Endodermal cell (in vitro differentiated cells): ENCODE measurements around the gene RSPO3. TPM values are rescaled to one million over a fixed set of nuclear protein-coding genes. Genes with fewer than 3 reads are reported as not detected.

Source experiments
- DNase-seq: peaks from one replicate; pipeline ENCODE4 v3.0.0-alpha.2; 2017
- H3K27ac ChIP-seq: 2 replicates; pipeline ENCODE4 v1.5.1; 2013; ENCODE audit warnings: mild to moderate bottlenecking, low read depth, low read length, moderate library complexity
- H3K27me3 ChIP-seq: 2 replicates; pipeline ENCODE4 v1.6.1; 2013; ENCODE audit warnings: mild to moderate bottlenecking, low read length, moderate library complexity; ENCODE audit not compliant: insufficient read depth, control insufficient read depth, poor library complexity, severe bottlenecking
- H3K36me3 ChIP-seq: 2 replicates; pipeline ENCODE4 v1.7.0; 2013; ENCODE audit warnings: mild to moderate bottlenecking, low read length, moderate library complexity; ENCODE audit not compliant: control insufficient read depth, insufficient read depth
- H3K4me1 ChIP-seq: one replicate; pipeline ENCODE4 v1.7.0; 2013; ENCODE audit warnings: low read length; ENCODE audit not compliant: control insufficient read depth, insufficient read depth
- H3K4me3 ChIP-seq: 2 replicates; pipeline ENCODE4 v1.5.1; 2013; ENCODE audit warnings: mild to moderate bottlenecking, low read length, moderate library complexity
- H3K9ac ChIP-seq: 2 replicates; pipeline ENCODE4 v1.6.1; 2013; ENCODE audit warnings: mild to moderate bottlenecking, low read length, moderate library complexity; ENCODE audit not compliant: poor library complexity, severe bottlenecking; ENCODE audit errors: extremely low read depth
- H3K9me3 ChIP-seq: 2 replicates; pipeline ENCODE4 v1.6.1; 2013; ENCODE audit warnings: mild to moderate bottlenecking, low read length, moderate library complexity; ENCODE audit not compliant: control insufficient read depth
- H3K27ac Mint-ChIP-seq: 2 replicates; pipeline ENCODE4 v1.8.0; 2020; ENCODE audit warnings: mixed read lengths
- H3K27me3 Mint-ChIP-seq: 2 replicates; pipeline ENCODE4 v1.8.0; 2021; ENCODE audit warnings: mild to moderate bottlenecking, mixed read lengths; ENCODE audit not compliant: insufficient read depth
- H3K36me3 Mint-ChIP-seq: 2 replicates; pipeline ENCODE4 v1.8.0; 2020; ENCODE audit warnings: low read depth, mixed read lengths
- H3K4me1 Mint-ChIP-seq: 2 replicates; pipeline ENCODE4 v1.8.0; 2020; ENCODE audit warnings: mixed read lengths
- H3K4me3 Mint-ChIP-seq: 2 replicates; pipeline ENCODE4 v1.8.0; 2020; ENCODE audit warnings: mild to moderate bottlenecking, moderate library complexity, mixed read lengths
- H3K9me3 Mint-ChIP-seq: 2 replicates; pipeline ENCODE4 v1.8.0; 2020; ENCODE audit warnings: mild to moderate bottlenecking, mixed read lengths
- WGBS, 2 experiments: methylation state at CpG; one replicate each; pipeline versions ENCODE4 v1.1.5 to v1.1.7; 2013; ENCODE audit warnings: missing lambda C conversion rate in 2 of 2, mixed read lengths in 1 of 2; ENCODE audit not compliant: insufficient coverage in 1 of 2, insufficient read length in 1 of 2; 5-methylcytosine and 5-hydroxymethylcytosine counted together
- total RNA-seq, 2 donors: library from RNA; stranded (reverse); fragmentation: NEBNext Ultra II Directional in 1 of 2; extraction: Animal tissue kit (Norgen Biotek cat#: 25700) in 1 of 2; gene quantifications; 2 replicates in 1 of 2; 3 replicates in 1 of 2; pipeline ENCODE4 v1.2.1, GENCODE V29; 2021
- TF ChIP-seq, protein P1 (sequence below): fragments of 200-600 bp; sonication (generic); conservative IDR thresholded peaks from 2 replicates; pipeline ENCODE4 v1.5.0; 2021; ENCODE audit warnings: antibody characterized with exemption, mild to moderate bottlenecking

RSPO3 gene
- total RNA-seq, 2 donors from 2014 or later: 0.20 to 0.31 TPM

DNA sequence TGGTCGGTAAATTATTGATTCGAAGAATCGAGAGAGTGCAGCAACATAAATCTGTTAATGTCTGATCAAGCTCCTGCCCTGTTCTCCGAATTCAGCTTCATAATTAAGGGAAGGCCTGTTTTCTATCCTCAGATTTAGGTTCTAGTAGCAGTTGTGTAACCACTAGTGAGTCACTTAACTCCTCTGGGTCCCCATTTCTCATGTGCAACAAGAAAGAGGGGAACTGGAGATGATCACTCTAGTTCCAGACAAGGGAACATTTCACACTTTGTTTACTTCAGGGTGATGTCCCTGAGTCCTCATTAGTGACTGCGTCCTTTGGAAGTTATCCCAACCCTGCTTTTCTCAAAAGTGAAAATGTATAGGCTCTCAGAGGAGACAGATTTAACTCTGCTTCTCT lies 80.1 kb downstream of the RSPO3 start:
- TF ChIP-seq, protein P1, sequence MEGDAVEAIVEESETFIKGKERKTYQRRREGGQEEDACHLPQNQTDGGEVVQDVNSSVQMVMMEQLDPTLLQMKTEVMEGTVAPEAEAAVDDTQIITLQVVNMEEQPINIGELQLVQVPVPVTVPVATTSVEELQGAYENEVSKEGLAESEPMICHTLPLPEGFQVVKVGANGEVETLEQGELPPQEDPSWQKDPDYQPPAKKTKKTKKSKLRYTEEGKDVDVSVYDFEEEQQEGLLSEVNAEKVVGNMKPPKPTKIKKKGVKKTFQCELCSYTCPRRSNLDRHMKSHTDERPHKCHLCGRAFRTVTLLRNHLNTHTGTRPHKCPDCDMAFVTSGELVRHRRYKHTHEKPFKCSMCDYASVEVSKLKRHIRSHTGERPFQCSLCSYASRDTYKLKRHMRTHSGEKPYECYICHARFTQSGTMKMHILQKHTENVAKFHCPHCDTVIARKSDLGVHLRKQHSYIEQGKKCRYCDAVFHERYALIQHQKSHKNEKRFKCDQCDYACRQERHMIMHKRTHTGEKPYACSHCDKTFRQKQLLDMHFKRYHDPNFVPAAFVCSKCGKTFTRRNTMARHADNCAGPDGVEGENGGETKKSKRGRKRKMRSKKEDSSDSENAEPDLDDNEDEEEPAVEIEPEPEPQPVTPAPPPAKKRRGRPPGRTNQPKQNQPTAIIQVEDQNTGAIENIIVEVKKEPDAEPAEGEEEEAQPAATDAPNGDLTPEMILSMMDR: no peak
- Histone ChIP-seq H3K9me3 (no peaks in the 10 kb centered on the region), H3K36me3 (no peaks in the 10 kb centered on the region), H3K4me3 (no peak overlapping the region), H3K4me1 (no peaks in the 10 kb centered on the region), H3K27me3 (no peaks in the 10 kb centered on the region), H3K9ac (no peak overlapping the region), H3K27ac (no peak overlapping the region)
- no peaks in the 10 kb centered on the region for H3K4me1 Mint-ChIP-seq
- H3K27me3 Mint-ChIP-seq: no peaks in the 10 kb centered on the region
- H3K36me3 Mint-ChIP-seq: no peaks in the 10 kb centered on the region
- no peak for DNase-seq
- H3K27ac Mint-ChIP-seq: no peak overlapping the region
- no peaks in the 10 kb centered on the region for H3K9me3 Mint-ChIP-seq
- WGBS, 2 experiments: 93 to 96% methylated on average over 4 to 5 of the region's 5 CpGs
- no peak overlapping the region for H3K4me3 Mint-ChIP-seq

DNA sequence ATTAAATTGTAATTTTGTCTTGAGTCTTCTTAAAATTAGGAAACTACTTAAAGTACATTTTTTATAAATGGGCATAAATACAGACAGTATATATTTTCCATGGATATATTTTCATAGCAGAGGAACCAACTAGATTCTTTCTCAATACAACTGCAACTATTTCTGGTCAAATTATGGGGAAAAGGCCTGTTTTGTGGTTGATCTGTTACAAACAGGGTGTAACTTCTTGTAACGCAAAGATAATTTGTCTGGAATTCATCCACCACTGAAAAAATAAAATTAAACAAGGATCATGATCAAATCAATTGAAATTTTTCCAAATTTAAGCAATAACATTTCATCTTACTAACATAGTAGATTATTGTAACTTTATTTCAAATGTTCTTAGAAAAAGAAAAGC lies 81.0 kb downstream of the RSPO3 start:
- no peaks in the 10 kb centered on the region for H3K36me3 Mint-ChIP-seq
- H3K27ac Mint-ChIP-seq: no peak overlapping the region

DNA sequence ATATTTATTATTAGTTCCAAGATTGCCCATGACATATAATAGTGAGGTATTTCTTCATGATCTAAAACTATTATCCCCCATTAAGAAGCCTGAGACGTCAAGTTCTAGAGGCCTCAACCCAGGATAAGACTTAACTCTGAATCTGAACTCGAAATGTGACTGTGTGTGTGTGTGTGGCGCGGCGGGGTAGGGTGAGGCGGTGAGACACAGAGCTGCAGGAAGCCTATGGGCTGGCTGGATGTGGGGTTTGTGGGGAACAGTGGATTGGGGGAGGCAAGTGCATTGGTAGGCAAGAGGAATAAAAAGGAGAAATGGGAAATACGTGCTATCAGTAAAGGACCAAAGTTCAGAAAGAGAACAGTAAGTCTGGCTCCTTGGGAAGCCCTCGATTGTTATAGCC lies 81.6 kb downstream of the RSPO3 start:
- Histone ChIP-seq H3K9ac (no peak overlapping the region), H3K4me1 (no peaks in the 10 kb centered on the region), H3K27ac (no peak overlapping the region), H3K27me3 (no peaks in the 10 kb centered on the region), H3K9me3 (no peaks in the 10 kb centered on the region), H3K36me3 (no peaks in the 10 kb centered on the region), H3K4me3 (no peak overlapping the region)
- no peaks in the 10 kb centered on the region for H3K27me3 Mint-ChIP-seq
- H3K4me3 Mint-ChIP-seq: no peak overlapping the region
- no peaks in the 10 kb centered on the region for H3K36me3 Mint-ChIP-seq
- TF ChIP-seq, protein P1: no peak
- 90 to 92% methylated on average over 7 to 8 of the region's 8 CpGs for WGBS, 2 experiments
- no peak overlapping the region for H3K27ac Mint-ChIP-seq
- no peak for DNase-seq
- no peaks in the 10 kb centered on the region for H3K9me3 Mint-ChIP-seq
- no peaks in the 10 kb centered on the region for H3K4me1 Mint-ChIP-seq

More for the DNA sequence above, 81.0 kb downstream of the RSPO3 start:
- H3K36me3 ChIP-seq: no peaks in the 10 kb centered on the region
- no peak for DNase-seq
- no peaks in the 10 kb centered on the region for H3K9me3 ChIP-seq
- no peaks in the 10 kb centered on the region for H3K4me1 Mint-ChIP-seq
- no peak overlapping the region for H3K4me3 Mint-ChIP-seq
- H3K9ac ChIP-seq: no peak overlapping the region
- H3K9me3 Mint-ChIP-seq: no peaks in the 10 kb centered on the region
- no peaks in the 10 kb centered on the region for H3K27me3 ChIP-seq
- H3K4me1 ChIP-seq: no peaks in the 10 kb centered on the region
- 100% methylated on average over 1 of the region's 1 CpG; no CpG with 5 or more reads in 1 of the 2 experiments for WGBS, 2 experiments
- no peak overlapping the region for H3K27ac ChIP-seq
- TF ChIP-seq, protein P1: no peak
- H3K27me3 Mint-ChIP-seq: no peaks in the 10 kb centered on the region
- no peak overlapping the region for H3K4me3 ChIP-seq
